ENCODE data around the gene MIP.

Gene MIP

GRCh38 chr12:56461235-56462159, 7.0 kb upstream of the MIP start:
- no peak overlapping the region for H3K9ac ChIP-seq (ENCODE audit: low read depth, low read length, poor library complexity, severe bottlenecking)
- no peaks in the 10 kb centered on the region for H3K9me2 ChIP-seq (replicated peaks; ENCODE audit: low read depth, low read length)
- TF ChIP-seq EZH2phosphoT487 (IDR thresholded peaks at IDR 0.05; ENCODE audit: borderline replicate concordance) = no peak
- no peaks in the 10 kb centered on the region for H3K36me3 ChIP-seq (ENCODE audit: insufficient read depth, low read length)
- no peaks in the 10 kb centered on the region for H3K79me2 ChIP-seq (ENCODE audit: insufficient read depth, low read length)
- no peaks in the 10 kb centered on the region for H3K27me3 ChIP-seq (ENCODE audit: insufficient read depth, low read length, poor library complexity, severe bottlenecking)
- H3K4me2 ChIP-seq (ENCODE audit: low read depth, low read length, poor library complexity, severe bottlenecking) = no peak overlapping the region
- H2AFZ ChIP-seq (ENCODE audit: low read length) = peak overlapping the region; percentile 8; the same call in 1 of the 2 replicates
- peaks cover 3% of the 10 kb centered on the region for H3K4me1 ChIP-seq (ENCODE audit: insufficient read depth, low read length, poor library complexity, severe bottlenecking)
- no peaks in the 10 kb centered on the region for H4K20me1 ChIP-seq (ENCODE audit: insufficient read depth, low read length, poor library complexity, severe bottlenecking)
- H3F3A ChIP-seq (ENCODE audit: low read depth) = no peaks in the 10 kb centered on the region
- no peak overlapping the region for H3K4me3 ChIP-seq (ENCODE audit: low read length, poor library complexity, severe bottlenecking)
- no peaks in the 10 kb centered on the region for H3K9me3 ChIP-seq (ENCODE audit: insufficient read depth, low read depth, low read length)

GRCh38 chr12:56457817-56458216, 3.4 kb upstream of the MIP start:
- H3K79me2 ChIP-seq (ENCODE audit: insufficient read depth, low read length) = no peaks in the 10 kb centered on the region
- H3K4me3 ChIP-seq (ENCODE audit: low read length, poor library complexity, severe bottlenecking) = no peak overlapping the region
- H3K4me1 ChIP-seq (ENCODE audit: insufficient read depth, low read length, poor library complexity, severe bottlenecking) = no peaks in the 10 kb centered on the region
- TF ChIP-seq EZH2phosphoT487 (IDR thresholded peaks at IDR 0.05; ENCODE audit: borderline replicate concordance) = no peak
- no peaks in the 10 kb centered on the region for H3K27me3 ChIP-seq (ENCODE audit: insufficient read depth, low read length, poor library complexity, severe bottlenecking)
- H3K36me3 ChIP-seq (ENCODE audit: insufficient read depth, low read length) = no peaks in the 10 kb centered on the region
- no peaks in the 10 kb centered on the region for H3K9me3 ChIP-seq (ENCODE audit: insufficient read depth, low read depth, low read length)
- no peaks in the 10 kb centered on the region for H3F3A ChIP-seq (ENCODE audit: low read depth)
- H3K4me2 ChIP-seq (ENCODE audit: low read depth, low read length, poor library complexity, severe bottlenecking) = no peak overlapping the region
- no peak overlapping the region for H2AFZ ChIP-seq (ENCODE audit: low read length)
- H3K9ac ChIP-seq (ENCODE audit: low read depth, low read length, poor library complexity, severe bottlenecking) = no peak overlapping the region
- H3K9me2 ChIP-seq (replicated peaks; ENCODE audit: low read depth, low read length) = no peaks in the 10 kb centered on the region
- no peaks in the 10 kb centered on the region for H4K20me1 ChIP-seq (ENCODE audit: insufficient read depth, low read length, poor library complexity, severe bottlenecking)

DNA sequence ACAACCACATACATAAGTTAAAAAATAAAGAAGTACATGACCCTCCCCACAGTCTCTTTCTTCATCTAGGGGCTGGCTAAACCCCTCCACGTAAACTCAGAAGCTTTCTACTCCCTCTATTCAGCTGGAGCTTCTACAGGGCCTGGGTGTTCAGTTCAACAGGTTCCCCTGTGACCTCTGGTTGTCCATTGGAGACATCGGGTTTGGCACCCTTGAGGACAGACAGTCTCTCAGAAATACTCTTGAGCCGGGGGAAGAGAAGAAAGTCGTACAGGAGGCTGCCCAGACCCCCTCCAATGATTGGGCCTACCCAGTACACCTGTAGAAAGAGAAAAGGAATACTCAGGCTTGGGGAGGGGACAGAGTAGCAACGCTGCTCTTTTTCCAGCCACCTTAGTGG, 3.3 kb downstream of the MIP start:
- H3K4me1 ChIP-seq (ENCODE audit: insufficient read depth, low read length, poor library complexity, severe bottlenecking) = peaks cover 18% of the 10 kb centered on the region
- H4K20me1 ChIP-seq (ENCODE audit: insufficient read depth, low read length, poor library complexity, severe bottlenecking) = no peaks in the 10 kb centered on the region
- no peaks in the 10 kb centered on the region for H3F3A ChIP-seq (ENCODE audit: low read depth)
- H3K9me3 ChIP-seq (ENCODE audit: insufficient read depth, low read depth, low read length) = no peaks in the 10 kb centered on the region
- H3K4me3 ChIP-seq (ENCODE audit: low read length, poor library complexity, severe bottlenecking) = no peak overlapping the region
- H3K79me2 ChIP-seq (ENCODE audit: insufficient read depth, low read length) = peaks cover 18% of the 10 kb centered on the region
- H2AFZ ChIP-seq (ENCODE audit: low read length) = no peak overlapping the region; the same call in 1 of the 2 replicates
- no peaks in the 10 kb centered on the region for H3K36me3 ChIP-seq (ENCODE audit: insufficient read depth, low read length)
- TF ChIP-seq EZH2phosphoT487 (IDR thresholded peaks at IDR 0.05; ENCODE audit: borderline replicate concordance) (no peak), CTCF (conservative IDR thresholded peaks at IDR 0.05; ENCODE audit: low read length) (no peak)
- H3K27me3 ChIP-seq (ENCODE audit: insufficient read depth, low read length, poor library complexity, severe bottlenecking) = no peaks in the 10 kb centered on the region
- no peak overlapping the region for H3K4me2 ChIP-seq (ENCODE audit: low read depth, low read length, poor library complexity, severe bottlenecking)
- H3K9me2 ChIP-seq (replicated peaks; ENCODE audit: low read depth, low read length) = no peaks in the 10 kb centered on the region
- H3K9ac ChIP-seq (ENCODE audit: low read depth, low read length, poor library complexity, severe bottlenecking) = no peak overlapping the region

DNA sequence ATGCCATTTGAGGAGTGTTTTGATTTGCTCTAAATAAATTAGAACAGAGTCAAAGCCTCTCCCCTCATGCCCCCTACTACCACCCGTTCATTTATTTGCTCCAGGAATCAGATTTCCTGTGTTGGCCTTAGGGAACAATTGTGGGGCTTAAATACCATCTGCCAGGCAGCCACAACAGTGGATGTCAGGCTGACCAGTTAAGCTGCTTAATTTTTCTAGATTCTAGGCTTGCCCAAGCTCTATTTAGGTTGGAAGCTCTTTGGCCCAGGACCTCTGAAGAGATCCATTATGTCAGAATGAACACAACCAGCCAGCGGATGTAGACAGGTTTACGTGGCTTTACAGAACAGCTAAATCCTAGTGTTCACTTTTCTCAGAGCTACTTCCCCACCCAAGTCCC, 4.2 kb downstream of the MIP start:
- TF ChIP-seq EZH2phosphoT487 (IDR thresholded peaks at IDR 0.05; ENCODE audit: borderline replicate concordance) (no peak), CTCF (conservative IDR thresholded peaks at IDR 0.05; ENCODE audit: low read length) (no peak)
- Histone ChIP-seq H2AFZ (ENCODE audit: low read length) (no peak overlapping the region), H3K9me2 (replicated peaks; ENCODE audit: low read depth, low read length) (no peaks in the 10 kb centered on the region), H3K9me3 (ENCODE audit: insufficient read depth, low read depth, low read length) (no peaks in the 10 kb centered on the region), H4K20me1 (ENCODE audit: insufficient read depth, low read length, poor library complexity, severe bottlenecking) (no peaks in the 10 kb centered on the region), H3K4me2 (ENCODE audit: low read depth, low read length, poor library complexity, severe bottlenecking) (peak overlapping the region; percentile 89), H3K27me3 (ENCODE audit: insufficient read depth, low read length, poor library complexity, severe bottlenecking) (no peaks in the 10 kb centered on the region), H3K36me3 (ENCODE audit: insufficient read depth, low read length) (no peaks in the 10 kb centered on the region), H3K4me1 (ENCODE audit: insufficient read depth, low read length, poor library complexity, severe bottlenecking) (peaks cover 18% of the 10 kb centered on the region), H3K79me2 (ENCODE audit: insufficient read depth, low read length) (peaks cover 18% of the 10 kb centered on the region), H3K4me3 (ENCODE audit: low read length, poor library complexity, severe bottlenecking) (no peak overlapping the region), H3F3A (ENCODE audit: low read depth) (no peaks in the 10 kb centered on the region), H3K9ac (ENCODE audit: low read depth, low read length, poor library complexity, severe bottlenecking) (no peak overlapping the region)
